NCI-H748 treated with DMSO at 0.1 percent for 48 hours (cell line): ENCODE results near the gene KLHL28.

ENCODE experiments used
- DNase-seq: peaks from one replicate; lab custom pipeline; 2025; lab: John Stamatoyannopoulos, UW

Gene KLHL28

DNA sequence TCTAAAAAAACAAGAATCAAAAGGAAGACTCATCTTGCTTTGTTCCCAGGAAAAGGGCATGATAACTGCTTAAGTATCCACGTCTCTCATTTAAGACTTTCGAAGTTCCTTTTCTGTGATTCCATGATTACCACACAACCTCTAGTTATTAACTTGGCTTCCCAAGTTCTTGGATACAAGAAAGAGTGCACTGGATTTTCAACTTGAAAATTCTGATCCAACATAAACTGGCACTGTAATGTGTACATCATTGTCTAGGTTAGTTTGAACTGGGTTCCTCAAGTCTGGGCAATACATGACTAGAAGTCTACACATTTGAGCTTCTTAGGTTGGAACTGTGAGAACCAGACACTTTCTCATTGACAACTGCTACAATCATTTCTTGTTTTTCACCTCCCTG lies 1.6 kb downstream of the KLHL28 start:
- DNase-seq: no peak

DNA sequence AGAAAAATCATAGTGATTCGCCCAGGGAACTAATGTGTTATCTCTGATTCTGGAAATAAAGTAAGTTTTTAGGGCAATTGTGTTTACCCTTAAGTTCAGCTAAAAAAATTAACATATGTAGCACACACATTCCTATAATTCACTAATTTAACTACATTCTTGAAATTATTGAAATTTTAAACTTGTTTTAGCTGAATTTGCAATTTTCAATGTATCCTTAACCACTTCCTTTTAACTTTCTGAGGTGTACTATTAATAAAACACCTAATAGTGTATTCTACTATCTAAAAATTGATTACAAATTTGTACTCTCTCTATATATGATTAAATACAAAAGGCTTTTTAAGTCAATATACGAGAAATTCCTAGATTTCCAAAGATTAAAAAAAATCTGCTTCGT lies 2.2 kb downstream of the KLHL28 start:
- DNase-seq: no peak

DNA sequence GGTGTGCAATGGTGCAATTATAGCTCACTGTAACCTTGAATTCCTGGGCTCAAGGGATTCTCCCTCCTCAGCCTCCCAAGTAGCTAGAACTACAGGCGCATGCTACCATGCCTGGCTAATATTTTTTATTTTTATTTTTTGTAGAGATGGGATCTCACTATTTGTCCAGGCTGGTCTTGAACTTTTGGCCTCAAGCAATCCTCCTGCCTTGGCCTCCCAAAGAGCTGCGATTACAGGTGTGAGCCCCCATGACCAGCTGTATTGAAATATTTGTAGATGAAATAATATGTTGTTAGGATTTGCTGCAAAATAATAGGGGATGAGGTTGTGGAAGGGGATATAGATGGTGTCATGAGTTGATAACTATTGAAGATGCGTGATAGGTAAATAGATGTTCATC lies 4.9 kb downstream of the KLHL28 start:
- no peak for DNase-seq

DNA sequence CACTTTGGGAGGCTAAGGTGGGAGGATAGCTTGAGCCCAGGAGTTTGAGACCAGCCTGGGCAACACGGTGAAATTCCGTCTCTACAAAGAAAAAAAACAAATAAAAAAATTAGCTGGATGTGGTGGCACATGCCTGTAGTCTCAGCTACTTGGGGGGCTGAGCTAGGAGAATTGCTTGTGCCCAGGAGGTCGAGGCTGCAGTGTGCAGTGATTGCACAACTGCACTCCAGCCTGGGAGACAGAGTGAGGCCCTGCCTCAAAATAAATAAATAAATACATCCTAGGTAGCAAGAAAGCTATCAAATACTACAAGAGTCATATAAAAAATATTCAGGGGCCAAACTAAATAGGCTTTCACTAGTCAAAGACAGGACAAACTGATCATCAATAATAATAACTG lies 6.2 kb downstream of the KLHL28 start:
- no peak for DNase-seq

DNA sequence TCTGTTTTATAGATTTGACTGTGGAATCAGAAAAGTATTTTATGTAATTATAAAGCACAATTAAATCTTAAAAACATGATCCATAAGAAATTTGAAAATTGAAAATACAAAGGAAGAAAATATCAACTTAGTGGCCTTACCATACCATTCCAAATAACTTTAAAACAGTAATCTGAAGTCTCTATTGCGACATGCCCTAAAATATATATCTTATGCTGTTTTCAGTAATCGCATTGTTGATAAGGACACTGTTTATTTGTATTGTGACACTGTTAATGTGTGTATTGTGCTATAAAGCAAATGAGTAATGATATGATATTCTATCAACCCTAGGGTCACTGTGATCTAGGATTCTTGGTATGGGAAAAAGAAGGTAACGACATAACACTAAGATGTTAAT lies 7.0 kb downstream of the KLHL28 start:
- DNase-seq: no peak

DNA sequence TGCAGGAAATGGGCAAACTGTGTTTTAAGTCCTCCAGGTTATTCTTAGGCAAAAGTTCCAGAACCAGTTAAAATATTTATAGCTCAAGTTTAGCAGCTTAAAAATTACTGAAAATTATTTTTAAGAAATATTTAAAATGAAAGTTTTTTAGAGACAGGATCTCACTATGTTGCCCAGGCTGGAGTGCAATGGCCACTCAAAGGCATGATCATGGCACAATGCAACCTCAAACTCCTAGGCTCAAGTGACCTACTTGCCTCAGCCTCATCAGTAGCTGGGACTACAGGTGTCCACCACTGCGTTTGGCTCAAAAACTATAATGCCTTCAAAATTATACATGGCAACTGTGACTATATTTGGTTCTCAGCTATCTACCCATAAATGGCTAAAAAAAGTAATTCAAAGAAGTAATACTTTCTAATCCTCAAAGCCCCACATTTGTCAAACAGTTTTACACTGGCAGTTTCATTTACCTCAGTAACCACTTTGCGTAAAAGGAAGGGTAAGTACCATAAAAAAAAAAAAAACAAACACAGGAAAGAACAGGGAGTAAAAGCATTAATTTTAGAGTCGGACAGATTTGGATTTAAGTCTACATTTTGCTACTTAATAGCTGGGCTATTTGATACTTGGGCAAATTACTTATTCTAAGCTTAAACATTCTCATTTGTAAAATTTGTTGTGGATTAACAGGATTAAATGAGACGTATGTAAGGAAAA lies 9.2 kb downstream of the KLHL28 start:
- no peak for DNase-seq

DNA sequence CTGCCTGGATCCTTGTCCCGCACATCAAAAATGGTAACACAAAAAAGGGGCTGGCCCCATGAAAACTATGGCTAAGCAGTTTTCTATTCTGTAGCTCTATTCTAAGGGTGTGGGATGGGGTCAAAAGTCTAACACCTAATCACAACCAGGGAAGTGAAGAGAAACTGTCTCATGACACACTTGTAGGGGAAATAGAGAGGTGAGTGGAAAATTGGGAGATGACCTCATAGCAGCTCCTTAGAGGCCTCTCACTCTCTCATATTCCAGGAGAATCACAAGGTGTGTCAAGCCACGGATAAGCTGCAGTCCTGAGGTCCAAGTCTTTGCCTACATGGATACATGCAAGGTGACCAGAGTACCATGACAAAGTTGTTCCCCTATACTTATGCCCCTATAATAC lies 10.7 kb downstream of the KLHL28 start:
- DNase-seq: no peak

DNA sequence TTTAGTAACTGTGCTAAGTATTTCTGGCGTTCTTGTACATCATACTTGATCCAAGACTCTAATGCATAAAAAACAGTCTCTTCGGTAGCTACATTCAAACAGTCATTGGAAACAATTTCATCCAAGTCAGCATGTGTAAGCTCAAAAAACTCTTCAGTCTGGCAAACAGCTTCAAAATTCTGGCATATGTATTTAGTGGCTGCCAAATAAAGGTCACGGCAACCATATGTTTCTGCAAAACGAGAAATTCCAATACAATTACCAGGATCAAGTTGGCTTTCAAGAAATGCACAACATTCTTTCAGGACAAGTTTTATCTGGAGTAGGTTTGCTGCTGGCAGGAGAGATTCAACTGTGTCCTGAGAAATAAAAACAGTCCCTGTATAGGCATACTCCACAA lies 16.5 kb downstream of the KLHL28 start:
- DNase-seq: no peak

DNA sequence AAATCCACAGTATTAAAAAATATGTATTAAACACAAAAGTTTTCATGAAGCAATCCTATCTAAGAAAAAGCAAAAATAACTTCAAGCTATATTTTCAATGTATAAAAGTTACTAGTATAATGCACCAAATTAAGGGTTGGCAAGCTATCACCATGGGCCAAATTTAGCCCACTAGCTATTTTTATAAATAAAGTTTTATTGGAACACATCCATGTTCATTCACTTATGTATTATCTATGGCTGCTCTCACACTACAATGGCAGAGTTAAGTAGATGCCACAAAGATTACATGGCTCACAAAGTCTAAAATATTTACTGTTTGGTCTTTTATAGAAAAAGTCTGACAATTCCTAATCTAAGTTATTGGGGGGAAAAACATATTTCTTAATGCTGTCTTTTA lies 17.6 kb downstream of the KLHL28 start:
- no peak for DNase-seq

DNA sequence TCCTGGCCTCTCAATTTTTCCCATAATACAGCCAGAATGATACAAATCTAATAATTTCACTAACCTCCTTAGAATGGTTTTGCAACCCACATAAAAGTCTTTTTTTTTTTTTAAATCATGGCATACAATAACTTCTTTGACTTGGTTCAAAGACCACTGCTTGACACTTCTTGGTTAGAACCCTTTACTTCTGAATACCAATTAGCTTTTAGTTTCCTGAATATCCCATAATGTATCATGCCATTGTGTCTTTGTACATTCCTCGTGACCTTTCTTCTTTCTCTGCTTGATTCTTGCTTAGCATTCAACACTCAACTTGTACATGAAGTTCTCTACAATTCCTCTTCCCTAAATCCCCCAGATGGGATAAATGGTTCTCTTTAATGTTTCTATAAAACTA lies 19.3 kb downstream of the KLHL28 start:
- DNase-seq: no peak

DNA sequence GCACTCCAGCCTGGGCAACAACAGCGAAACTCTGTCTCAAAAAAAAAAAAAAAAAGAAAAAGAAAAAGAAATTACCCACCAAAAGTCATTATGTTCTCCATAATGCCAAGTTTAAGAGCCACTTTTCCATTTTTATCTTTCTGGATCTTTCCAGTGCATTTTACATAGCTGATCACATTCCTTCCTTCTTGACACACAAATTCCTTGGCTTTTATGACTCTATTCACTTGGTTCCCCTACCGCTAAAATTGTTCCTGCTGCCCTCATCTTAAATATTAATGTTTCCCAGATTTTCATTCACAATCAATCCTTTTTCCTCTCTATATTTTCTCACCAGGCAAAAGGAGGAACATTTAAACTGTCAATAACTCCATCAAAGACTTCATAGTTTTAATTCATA lies 20.2 kb downstream of the KLHL28 start:
- DNase-seq: no peak

DNA sequence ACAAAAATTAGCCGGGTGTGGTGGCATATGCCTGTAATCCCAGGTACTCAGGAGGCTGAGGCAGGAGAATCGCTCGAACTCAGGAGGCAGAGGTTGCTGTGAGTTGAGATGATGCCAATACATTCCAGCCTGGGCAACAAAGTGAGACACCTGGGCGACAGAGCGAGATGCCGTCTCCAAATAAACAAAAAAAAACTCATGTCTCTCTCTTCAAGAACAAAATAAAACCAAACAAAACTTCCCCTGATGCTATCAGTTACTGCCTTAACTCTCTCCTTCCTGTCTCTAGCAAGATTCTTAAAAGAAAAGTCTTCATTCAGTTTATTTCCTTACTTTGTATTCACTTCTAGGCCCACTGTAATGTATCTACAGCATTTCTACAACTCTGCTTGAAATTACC lies 20.8 kb downstream of the KLHL28 start:
- no peak for DNase-seq

DNA sequence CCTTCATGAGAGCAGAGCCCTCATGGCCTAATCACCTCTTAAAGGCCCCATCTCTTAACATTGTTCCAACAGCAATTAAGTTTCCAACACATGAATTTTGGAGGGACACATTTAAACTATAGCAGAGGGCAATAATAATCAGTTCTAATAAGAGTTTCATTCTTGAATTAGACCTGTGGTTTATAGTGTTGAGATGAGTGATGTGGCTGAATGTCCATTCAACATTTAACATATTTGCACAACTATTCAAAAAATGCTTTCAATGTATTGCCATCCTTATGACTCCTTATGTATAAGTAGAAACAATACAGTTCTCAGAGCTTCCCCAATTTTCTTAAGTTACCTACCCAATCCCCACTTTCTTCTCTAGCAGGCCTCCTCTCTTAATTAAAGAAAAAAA lies 21.5 kb downstream of the KLHL28 start:
- DNase-seq: no peak

DNA sequence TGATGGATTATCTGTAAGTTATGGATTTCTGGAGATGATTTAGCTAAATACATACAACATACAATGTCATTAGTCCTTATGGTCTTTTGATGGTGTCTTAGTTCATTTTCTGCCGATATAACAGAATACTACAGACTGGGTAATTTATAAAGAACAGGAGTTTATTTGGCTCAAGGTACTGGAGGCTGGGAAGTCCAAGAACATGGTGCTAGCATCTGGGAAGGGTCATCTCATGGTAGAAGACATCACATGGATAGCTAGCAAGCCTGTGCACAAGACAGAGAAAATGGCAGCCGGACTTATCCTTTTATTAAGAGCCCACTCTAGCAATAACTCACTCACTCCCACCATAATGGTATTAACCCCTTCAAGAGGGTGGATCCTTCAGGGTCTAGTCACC lies 24.2 kb downstream of the KLHL28 start:
- DNase-seq: no peak

DNA sequence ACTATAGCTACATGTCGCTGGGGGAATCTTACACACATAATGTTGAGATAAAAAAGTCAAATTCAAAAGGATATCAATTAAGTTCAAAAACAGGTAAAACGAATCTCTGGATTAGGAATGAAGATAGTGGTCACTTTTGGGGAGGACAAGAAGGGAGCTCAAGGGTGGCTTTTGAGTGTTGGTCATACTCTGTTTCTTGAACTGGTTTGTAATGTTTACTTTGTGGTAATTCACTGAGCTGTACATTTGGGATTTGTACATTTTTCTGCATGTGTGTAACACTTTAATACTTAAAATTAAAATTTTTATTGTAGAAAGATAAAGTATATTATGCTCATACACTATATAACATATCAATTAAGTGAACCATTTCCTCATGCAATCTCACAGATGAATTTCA lies 26.6 kb downstream of the KLHL28 start:
- no peak for DNase-seq

DNA sequence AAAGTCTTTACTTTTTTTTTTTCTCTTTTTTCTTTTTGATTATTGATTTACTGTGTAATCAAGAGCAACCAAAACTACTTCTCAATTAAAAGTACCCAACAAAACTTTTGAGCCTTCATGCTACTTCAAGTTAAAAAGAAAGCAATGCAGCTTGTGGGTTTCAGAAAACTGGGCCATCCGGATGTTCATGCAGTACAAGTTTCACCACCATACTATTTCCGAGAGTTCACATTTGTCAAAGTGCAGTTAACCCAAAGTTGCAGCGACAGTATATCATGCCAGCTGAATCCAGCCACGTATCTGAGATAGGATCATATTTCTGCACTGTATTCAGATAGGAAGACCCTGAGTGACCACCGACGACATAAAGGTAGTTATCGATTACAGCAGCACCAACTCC lies 33.0 kb downstream of the KLHL28 start:
- no peak for DNase-seq

DNA sequence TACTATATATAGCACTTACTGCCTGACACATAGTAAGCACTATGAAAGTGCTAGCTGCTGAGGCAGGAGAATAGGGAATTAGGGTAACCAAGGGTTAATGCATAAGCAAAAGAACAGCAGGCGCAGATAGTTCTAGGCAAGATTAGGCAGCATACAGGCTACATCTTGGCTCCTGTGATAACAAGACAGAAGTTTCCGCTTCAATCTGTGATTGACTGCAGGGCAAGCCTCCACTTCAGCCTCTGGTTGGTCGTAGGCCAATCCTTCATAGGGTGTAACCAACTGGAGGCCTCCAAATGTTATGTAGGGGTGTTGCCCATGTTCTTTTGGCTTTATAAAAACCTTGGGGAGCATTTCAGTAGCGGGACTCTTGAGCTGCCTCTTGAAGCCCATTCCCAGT lies 46.9 kb downstream of the KLHL28 start:
- DNase-seq: no peak

DNA sequence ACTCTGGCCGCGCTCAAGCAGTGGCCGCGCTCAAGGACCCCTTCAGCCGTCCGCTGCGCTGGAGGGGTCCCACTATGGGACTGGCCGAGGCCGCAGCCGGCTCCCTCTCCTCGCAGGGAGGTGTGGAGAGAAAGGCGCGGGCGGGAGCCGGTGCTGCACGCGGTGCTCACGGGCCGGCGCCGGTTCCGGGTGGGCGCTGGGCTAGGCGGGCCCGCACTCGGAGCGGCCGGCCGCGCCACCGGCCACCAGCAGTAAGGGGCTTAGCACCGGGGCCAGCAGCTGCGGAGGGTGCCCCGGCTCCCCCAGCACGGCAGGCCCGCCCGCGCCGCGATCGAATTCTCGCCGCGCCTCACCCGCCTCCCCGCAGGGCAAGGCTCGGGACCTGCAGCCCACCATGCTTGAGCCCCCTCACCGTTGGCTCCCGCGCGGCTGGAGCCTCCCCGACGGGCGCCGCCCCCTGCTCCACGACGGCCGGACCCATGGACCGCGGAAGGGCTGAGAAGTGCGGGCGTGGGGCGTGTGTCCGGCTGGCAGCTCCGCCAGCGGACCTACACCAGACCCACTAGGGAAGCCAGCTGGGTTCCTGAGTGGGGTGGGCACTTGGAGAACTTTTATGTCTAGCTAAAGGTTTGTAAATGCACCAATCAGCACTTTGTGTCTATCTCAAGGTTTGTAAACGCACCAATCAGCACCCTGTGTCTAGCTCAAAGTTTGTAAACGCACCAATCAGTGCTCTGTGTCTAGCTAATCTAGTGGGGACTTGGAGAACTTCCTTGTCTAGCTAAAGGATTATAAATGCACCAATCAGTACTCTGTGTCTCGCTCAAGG lies 49.5 kb downstream of the KLHL28 start:
- no peak for DNase-seq

DNA sequence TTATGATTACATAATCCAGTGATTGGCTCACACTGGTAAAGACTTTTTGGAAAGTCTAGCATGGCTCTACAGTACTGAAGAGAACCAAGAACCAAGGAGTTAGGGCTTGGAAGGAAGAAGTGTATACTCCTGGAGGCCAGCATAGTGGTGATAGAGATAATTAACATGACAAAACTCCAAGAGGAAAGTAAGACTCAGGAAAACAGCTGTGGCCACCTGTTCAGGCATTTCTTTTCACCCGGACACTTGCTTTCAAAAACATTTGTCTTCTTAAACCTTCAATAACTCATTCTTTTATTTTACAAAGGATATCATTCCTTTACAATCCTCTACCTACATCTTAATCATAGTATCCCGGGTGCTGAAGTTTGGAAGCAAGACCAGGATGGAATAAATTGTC lies 50.9 kb downstream of the KLHL28 start:
- no peak for DNase-seq

DNA sequence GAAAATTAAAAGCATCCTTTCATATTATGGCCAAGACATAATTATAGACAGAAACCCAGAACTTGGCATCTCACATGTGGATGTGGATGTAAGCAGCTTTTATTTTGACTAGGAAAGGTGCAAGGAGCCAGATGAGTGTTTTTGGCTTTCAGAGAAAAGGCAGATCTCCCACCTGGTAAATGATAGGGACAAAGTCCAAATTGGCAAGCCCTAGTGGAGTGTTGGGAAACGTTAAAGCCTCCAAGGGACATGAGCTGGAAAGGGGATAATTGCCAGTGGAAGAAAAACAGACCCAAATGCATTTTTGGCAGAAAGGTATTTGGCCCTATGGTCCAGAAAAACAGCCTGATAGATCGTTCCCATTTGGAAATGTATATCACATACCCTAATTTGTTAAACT lies 60.1 kb downstream of the KLHL28 start:
- DNase-seq: no peak

DNA sequence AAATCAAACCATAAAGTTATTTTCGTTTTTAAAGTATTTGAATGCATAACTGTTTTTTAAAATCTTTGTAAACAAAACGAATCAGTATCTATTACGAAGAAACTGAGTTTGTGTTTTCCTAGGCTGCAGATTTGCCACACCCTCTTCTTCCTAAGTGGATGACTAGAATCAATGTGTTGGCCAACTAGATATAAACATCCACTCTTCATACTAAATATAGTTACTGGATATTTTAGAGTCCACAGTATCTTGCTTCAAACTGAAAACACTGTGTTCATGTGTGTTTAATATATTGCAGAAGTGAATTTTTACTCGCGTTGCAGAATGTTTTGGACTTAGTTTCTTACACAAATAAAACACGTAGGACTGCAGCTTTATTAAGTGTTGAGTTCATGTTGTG lies 63.2 kb downstream of the KLHL28 start:
- DNase-seq: no peak

DNA sequence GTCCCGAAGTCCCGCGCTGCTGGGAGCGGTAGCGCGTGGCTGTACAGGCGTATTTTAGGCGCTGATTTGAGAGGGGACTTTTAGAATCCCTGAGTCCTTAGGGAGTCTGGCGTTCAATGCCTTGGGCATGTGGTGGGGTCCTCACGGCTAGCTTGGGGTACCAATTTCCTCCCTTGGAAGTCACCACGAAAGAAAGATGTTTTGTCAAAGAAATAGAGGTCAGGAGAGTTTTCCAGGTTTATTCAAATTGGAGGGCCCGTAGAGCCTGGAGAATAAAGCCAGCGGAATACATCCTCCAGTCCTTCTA lies 63.9 kb downstream of the KLHL28 start:
- peak; percentile 31 for DNase-seq

DNA sequence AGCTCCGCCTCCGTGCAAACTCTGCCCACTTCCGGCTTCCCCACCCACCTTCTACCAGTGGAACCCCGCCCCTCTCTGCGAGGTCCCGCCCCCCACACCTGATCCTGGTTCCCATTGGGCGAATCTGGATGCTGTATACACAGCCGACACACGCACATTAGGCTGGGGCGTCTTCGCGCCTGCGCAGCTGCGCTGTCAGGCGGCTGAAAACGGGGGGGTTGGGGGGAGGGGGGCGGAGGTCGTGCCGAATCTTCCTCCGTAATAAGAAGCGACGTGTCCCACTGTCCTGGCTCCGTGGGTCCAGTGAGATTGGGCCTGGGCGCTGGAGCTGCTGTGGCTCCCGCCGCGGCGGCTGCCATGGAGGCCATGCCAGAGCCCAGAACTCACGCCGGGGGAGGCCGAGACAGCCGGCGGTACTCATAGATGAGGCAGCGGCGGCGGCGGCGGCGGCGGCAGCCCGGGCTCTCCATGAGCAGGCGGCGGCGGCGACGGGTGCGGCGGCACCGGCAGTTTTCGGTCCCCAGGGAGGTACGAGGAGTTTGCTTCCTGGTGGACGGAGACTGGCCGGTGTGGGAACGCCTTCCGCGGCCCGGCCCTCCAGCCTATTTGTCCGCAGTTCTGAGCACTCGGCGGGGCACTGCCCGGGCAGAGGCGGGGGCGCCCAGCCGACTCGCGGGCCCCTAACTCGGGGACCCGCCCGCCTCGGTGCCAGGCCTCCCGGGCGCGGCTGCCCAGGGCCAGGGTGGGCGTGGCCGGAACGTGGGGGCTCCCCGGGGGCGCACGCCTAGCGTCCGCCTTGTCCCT lies 64.5 kb downstream of the KLHL28 start:
- peak; percentile 89 for DNase-seq
